NCI-H1048 (cell line): ENCODE results near the gene NUAK2.
"Not testable (repeated sequence)": the region's sequence is repeated elsewhere in the genome, so short reads cannot be mapped to it uniquely, and the experiment has no call there.

Source experiments
- DNase-seq: peaks from one replicate; lab custom pipeline; 2025; lab: John Stamatoyannopoulos, UW

The NUAK2 gene

GRCh38 chr1:205321162-205321958 lies at the start of gene NUAK2:
NUAK2 (minus strand) TSS chr1:205321745; CDS start chr1:205321628, 117 bp downstream.
- DNase-seq = peak; percentile 99

DNA sequence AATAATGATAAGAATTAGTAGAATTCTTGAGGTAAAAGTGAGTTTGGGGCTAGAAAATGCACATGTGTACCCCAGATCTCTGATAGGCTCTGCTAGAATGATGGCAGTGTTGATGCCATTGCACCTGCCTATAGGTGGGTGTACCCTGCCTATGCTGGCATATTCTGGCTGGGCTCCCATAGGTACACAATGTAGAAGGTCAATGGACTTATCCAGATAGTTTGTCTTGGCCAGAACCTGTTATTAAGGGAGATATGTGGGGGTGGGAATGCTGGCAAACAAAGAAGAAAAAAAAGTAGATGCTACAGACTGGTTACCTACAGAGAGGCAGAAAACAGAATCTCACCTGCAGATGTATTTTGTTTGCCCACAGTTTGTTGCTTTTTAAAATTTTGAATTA lies 49.2 kb upstream of the NUAK2 start:
- no peak for DNase-seq

DNA sequence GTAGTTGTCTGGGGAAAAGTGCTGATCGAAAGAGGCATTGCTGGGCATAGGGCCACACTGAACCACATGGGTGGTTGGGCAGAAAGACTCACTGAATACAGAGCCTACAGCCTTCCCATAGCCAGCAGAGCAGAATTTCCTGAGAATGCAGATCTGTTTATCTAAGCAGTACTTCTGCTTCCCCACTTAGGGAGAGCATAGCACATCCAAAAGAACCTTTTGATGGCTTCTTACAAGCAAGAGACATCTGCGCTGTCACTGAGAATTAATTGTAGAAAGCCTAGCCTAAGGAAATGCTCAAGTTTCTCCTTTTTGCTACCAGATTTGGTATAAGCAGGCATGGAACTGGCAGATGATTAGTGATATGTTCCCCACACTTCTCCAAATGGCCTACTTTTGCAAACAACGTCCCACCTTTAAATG lies 48.2 kb upstream of the NUAK2 start:
- no peak for DNase-seq

DNA sequence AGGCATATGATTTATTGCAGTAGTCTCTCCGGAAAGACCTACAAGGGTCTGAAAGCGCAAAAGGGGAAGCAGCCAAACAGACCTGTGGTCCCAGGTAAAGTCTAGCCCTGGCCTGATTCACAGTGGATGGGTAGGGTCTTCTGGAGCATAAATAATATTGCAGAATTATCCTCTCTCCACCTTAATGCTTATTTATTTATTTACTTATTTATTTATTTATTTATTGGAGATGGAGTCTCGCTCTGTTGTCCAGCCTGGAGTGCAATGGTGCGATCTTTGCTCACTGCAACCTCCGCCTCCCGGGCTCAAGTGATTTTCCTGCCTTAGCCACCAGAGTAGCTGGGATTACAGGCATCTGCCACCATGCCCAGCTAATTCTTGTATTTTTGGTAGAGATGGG lies 46.9 kb upstream of the NUAK2 start:
- DNase-seq = no peak

- DNase-seq = no peak
These were observed 44.5 kb upstream of the NUAK2 start for GRCh38 chr1:205365945-205366463.

DNA sequence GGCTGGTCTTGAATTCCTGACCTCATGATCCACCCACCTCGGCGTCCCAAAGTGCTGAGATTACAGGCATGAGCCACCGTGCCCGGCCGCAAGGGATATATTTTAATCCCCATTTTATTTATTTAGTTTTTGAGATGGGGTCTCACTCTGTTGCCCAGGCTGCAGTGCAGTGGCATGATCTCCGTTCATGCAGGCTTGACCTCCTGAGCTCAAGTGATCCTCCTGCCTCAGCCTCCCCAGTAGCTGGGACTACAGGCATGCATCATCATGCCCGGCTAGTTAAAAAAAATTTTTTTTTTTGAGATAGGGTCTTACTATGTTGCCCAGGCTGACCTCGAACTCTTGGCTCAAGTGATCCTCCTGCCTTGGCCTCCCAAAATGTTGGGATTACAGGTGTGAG lies 43.5 kb upstream of the NUAK2 start:
- not testable (repeated sequence) for DNase-seq

DNA sequence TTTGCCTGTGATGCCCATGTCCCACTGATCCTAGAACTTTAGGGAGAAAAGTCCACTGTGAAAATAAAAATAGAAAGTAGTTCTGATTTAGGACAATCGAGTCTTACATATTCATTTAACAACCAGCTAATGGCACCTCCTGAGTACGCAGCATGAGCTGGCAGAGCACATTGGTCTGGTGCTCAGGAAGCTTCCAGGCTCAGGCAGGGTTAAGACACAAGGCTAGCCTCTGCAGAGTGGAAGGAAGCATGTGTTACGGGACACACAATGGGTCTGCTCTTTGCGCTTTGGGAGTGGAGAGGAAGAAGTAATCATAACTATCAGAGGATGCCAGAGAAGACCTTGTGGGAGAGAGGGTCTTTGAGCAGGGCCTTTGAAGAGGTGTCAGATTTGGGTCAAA lies 39.3 kb upstream of the NUAK2 start:
- DNase-seq = no peak

- DNase-seq = no peak
These were observed 38.4 kb upstream of the NUAK2 start for GRCh38 chr1:205359771-205360565.

- no peak for DNase-seq
These were observed 37.0 kb upstream of the NUAK2 start for GRCh38 chr1:205358579-205358978.

- no peak for DNase-seq
These were observed 36.0 kb upstream of the NUAK2 start for GRCh38 chr1:205357567-205357966.

DNA sequence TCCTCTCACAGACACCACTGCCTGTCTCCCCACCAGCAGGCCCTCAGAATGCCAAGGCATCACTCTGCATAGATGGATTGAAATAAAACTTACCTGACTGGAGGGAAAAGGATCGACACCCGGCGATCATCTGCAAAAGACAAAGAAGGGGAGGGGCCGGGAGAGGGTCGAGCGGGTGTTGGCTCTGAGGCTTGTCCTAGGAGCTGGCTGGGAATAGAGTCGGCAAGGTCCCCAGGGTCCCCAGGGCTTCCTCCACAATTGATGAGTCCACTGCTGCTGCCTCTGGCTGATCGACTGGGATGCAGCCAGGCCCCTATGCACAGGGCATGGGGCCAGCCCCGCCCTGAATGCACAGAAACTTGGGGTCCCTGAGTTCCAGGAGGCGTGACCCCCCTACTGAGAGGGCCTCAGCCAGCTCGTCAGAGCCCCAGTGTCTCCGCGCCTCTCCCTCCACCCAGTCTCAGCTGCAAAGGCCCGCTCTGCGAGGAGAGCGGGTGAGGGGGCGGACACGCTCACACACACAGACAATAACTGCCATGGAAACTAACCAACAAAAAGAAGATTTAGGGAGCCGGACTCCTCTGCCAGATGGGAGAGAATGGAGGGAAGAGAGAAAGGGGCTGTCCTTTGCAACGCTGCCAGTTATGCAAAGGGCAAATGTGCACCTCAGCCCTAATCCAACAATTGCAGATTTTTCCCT lies 35.0 kb upstream of the NUAK2 start, which contains the start of gene KLHDC8A:
Gene KLHDC8A (minus strand): TSS at position 483 of the 700 bp plus-strand sequence. CDS start 13,318 bp downstream, outside the sequence.
- no peak for DNase-seq

DNA sequence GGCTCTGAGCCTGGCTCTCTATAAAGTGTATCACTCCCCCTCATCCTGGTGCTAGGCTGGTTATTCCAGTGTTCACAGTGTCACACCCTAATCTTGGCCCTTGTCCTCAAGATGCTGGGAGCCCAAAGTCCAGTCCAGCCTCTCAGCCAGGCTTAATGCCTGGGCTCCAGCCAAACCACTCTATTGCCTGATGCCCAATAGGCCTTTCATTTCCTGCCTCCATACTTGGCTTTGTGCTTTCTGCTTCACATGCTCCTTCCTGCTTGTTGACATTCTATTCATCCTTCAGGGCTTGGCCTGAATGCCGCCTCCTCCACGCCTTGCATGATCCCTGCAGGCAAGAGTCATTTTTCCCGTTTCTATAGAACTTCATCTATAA lies 33.5 kb upstream of the NUAK2 start:
- no peak for DNase-seq

GRCh38 chr1:205354259-205355074 lies 32.9 kb upstream of the NUAK2 start:
- peak; percentile 31 for DNase-seq

- no peak for DNase-seq
These were observed 32.1 kb upstream of the NUAK2 start for GRCh38 chr1:205353612-205354011.

DNA sequence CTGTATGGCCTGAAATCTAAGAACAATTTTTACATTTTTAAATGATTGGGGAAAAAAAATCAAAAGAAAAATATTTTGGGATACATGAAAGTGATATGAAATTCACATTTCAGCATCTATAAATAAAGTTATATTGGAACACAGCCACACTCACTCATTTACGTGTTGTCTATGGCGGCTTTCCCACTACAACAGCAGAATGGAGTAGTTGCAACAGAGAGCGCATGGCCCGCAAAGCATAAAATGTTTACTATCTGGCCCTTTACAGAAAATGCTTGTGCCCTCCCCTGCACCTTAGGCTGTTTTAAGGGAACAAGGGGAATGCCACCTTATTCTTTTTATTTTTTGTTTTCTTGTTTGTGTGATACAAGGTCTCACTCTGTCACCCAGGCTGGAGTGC lies 31.6 kb upstream of the NUAK2 start:
- no peak for DNase-seq

DNA sequence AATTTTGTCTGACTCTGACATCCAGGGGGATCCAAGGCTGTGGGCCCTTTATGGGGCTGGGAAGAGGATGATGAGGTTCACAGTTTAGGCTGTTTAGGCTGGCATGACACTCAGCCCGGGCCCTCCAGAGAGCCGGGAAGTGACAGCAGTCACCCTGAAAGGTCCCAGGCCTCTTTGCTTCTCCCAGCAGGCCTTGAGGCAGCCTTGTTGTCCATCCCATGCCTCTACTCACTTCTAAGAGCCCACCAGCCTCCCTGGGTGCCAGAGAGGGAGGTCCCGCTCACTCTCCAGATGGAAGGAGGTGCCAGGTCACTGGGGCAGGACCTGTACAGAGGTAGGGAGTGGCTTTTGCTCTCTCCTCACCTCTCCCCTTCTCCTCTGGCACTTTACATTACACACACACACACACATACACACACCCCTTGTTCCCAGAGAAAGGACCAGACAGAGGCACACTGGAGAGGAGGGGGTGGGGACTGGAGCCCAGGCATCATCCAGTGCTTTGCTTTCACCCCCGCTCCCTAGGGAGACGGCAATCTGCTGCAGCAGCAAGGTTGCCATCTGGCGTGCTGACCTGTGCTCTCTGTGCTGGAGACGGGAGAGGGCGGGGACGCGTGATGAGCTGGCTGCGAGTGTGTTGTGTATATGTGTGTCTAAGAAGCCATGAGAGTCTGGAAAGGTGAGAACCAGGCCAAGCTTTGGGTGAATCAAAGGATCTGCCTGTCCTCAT lies 30.6 kb upstream of the NUAK2 start:
- no peak for DNase-seq

DNA sequence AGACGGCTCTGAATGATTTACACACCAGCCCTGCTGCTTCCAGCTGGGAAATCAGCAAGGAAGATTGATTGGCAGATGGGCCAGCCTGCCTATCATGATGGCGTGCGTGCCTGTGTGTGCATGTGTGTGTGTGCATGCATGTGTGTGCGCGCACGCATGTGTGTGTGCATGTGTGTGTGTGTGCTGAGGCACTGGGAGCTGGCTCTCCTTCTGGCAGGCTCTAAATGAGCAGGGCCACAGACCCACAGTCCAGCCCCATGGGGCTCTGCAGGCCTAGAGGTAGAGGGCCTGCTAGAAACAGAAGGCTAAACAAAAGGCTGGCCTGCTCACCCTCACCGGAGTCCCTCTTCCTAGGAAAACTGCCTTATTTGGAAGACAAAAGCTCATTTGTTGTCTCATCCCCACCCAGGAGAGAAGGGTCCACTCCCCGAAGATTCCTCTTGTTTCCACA lies 29.2 kb upstream of the NUAK2 start:
- DNase-seq = no peak

GRCh38 chr1:205350124-205350523 lies 28.6 kb upstream of the NUAK2 start:
- DNase-seq = no peak

DNA sequence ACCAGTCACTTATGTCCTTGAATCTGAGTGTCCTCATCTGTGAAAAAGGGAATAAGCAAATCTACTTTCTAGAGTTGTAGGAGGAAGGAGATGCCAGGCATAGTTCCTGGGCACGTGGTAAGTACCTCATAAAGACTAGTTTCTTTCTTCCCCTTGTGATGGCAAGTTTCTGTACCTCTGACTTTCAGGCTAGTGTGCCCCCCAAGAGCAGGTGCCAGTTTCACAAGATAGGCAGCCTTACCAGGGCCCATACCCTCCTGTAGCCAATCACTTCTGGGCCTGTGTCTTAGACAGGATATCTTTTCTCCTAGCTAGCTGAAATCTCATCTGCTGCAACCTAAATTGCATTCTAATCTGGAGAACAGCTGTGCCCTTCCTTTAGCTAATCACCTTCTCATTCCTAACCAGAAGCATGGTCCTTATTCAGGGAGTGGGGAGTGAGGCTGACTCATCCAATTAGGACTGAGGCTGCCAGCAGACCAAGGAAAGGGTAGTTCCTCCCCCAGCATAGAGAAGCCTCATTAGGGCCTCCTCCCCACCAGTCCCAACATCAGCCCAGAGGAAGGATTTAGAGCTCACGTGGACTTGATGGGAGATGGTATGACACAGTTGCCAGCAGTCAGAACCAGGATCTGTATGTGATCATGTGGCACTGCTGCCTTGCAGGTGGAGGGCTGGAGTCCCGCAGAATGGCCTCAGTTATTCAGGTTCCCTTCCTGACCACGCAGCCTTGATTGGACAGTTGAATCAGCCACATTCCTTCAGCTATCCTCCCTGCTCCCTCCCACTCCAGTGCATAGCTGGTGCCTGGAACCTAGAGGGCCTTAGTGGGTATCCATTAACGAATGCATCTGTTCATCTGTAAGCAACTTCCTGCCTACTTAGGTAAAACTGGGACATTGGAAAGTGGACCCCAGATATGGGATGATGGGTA lies 27.3 kb upstream of the NUAK2 start:
- DNase-seq = no peak
